ENCODE measurements around the gene CKAP5.

- TF ChIP-seq CTCF (IDR thresholded peaks at IDR 0.05 in 8 of 11, conservative IDR thresholded peaks at IDR 0.05 in 3 of 11) (no peak), POLR2A (IDR thresholded peaks at IDR 0.05) (no peak)
These were observed 11.6 kb upstream of the CKAP5 start for GRCh38 chr11:46857666-46858065.
